Posterior cingulate gyrus (tissue), 11 donors: Measurements from ENCODE around the gene ZNF426.
A peak's percentile ranks its signal among the peaks of the same experiment; 100 is the strongest.
"Not testable (repeated sequence)": the region's sequence is repeated elsewhere in the genome, so short reads cannot be mapped to it uniquely, and the experiment has no call there.

Experiments used
- DNase-seq, 10 donors: peaks; one replicate each; pipeline versions ENCODE4 v3.0.0 to v3.0.0-alpha.2; 2020 to 2021; ENCODE audit warnings: mixed read lengths in 3 of 10
- intact Hi-C: fragments of 100-400 bp; cut with DNase I; formaldehyde crosslinking; loops from one replicate; pipeline ENCODE4 v1.15.1; 2023

The ZNF426 gene

DNA sequence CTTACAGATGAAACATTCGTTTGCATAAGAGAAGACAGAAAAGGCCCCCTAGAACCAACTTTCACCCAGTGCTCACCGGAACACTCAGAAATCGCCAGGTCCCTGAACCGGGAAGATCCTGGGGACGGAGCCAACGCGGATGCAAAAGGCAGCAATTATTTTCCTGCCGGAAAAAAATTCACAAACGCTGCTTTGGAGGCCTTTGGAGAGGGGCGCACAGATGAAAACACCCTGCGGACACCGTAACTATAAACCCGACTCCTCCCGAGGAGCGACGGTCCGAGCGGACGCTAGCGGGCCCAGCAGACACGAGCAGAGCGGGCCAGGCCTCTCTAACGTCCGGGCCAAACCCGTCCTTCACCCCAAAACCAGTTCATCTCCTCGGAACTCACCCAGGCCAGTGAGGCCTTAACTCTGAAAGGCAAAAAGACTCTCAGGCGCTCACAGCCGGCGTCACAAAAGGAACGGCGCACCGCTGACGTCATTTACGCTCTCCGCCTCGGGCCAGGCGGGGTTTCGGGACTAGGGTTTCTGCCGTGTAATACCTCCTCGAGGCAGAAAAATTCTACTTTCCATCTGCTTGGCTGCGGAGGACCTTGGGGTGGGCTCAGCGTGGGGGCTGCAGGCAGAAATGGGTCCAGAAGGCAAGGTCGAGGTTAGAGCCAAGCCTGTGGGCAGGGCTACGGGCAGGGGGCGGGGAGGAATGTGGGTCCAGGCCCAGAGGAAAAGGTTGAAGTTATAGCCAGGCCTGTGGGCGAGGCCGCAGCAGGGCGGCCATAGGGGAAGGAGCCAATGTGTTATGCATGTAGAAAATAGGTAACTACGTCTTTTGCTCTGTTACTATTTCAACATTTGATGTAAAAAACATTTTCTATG is at the start of gene ZNF426:
TSS of gene ZNF426 (minus strand) at position 463 of the 876 bp plus-strand sequence. CDS start 2,413 bp downstream, outside the sequence.
- intact Hi-C loops: no loop called here
- DNase-seq: peak; percentile 74 to 97 (median 84)

DNA sequence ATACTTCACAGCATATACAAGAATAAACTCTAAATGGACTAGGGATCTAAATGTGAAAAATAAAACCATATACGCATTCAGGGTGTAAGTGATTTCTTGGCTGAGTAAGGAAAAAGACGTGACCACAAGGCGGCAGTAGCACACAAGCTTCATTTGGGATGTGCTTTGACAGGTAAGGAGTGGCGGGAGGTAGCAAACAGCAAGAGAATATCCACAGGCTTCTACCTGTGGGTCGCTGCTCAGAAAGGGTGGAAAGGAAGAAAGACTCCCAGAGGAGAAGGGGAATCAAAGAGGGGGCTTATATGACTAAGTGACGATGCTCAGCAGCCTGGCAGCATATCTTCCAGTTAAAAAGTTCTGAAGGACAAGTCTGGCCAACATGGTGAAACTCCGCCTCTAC is 48.3 kb upstream of the ZNF426 start:
- intact Hi-C loops: no loop called here
- peak in 6 of 10 donors; percentile 15 to 66 (median 44) for DNase-seq

DNA sequence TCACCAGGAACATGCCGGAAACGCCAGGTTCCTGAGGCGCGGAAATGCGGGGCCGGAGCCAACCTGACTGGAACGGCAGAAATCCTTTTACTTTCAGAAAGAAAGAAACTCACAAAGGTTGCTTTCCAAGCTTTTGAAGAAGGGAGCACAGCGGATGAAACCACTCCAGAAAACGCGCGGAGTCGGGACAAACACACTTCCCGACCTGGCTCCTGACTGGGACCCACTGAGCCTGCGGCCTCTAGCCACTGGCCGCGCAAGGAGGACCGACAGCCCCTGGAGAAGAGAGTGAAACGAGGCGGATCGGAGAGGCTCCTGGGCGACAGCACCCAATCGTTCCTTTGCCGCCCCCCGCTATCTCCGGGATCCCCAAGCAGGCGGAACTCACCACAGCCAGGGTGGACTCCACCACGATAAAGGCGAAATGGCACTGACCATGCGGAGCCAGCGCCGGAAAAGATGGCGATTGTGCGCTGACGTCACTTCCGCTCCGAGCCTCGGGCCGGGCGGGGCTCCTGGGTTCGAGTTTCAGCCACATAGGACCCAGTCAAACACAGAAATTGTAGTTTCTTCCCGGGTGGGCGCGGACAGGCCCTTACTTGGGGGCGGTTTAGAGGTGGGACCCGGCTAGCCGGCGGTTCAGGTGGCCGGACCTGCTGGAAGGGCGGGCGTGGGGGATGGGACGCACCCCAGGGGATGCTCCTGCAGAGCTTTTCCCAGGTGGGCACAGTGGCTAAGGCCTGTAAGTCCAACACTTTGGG is 45.8 kb upstream of the ZNF426 start, which contains the start of gene ZNF121:
TSS of gene ZNF121 (minus strand) at position 432 of the 761 bp plus-strand sequence. CDS start 16,407 bp downstream, outside the sequence.
- DNase-seq: peak; percentile 80 to 98 (median 88)
- intact Hi-C loops: loop anchor here (2.0 kb wide), 1 partner anchor 37 kb away; the partner anchor contains the start of gene ZNF561

DNA sequence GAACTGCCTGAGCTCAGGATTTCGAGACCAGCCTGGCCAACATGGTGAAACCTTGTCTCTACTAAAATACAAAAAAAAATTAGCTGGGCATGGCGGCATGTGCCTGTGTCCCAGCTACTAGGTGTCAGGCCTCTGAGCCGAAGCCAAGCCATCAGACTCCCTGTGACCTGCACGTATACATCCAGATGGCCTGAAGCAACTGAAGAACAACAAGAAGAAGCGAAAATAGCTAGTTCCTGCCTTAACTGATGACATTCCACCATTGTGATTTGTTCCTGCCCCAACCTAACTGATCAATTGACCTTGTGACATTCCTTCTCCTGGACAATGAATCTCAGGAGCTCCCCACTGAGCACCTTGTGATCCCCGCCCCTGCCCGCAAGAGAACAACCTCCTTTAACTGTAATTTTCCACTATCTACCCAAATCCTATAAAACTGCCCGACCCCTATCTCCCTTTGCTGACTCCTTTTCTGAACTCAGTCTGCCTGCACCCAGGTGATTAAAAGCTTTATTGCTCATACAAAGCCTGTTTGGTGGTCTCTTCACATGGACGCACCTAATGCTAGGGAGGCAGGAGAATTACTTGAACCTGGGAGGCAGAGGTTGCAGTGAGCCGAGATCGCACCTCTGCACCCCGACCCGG is 43.8 kb upstream of the ZNF426 start:
- DNase-seq, intact Hi-C loops: not testable (repeated sequence)

DNA sequence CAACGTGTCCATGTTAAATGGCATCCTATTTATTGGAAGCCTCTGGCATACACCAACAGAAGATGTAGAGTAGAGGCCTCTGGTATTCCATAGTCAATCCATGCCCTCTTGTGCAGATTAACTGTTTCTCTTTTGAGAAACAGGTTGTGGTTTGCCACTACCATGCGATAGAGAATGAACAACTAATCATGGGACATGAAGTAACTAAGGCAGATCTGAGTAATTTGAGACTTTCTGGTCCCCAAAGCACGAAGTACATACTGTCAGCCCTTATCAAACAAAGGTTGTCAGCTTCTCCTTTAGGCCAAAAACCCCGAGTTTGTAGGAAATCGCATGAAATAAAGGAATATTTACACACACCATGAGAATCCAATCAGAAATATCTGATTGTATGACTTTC is 42.3 kb upstream of the ZNF426 start:
- intact Hi-C loops: no loop called here
- no peak for DNase-seq

DNA sequence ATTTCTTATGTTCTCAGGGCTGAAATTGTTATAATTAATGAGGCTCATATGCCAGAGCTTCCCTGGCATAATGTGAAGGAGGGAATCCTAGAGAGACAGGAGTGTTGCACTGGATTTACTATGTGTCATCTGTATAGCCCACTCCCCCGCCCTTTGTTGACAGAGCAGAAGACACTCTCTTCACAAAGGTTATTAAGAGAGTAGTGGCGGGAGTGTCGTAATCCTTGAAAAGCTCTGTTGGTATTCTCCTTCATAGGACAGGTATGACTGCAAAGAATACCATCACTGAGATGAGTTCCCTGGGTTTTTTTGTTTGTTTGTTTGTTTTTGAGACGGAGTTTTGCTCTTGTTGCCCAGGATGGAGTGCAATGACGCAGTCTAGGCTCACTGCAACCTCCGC is 31.8 kb upstream of the ZNF426 start:
- intact Hi-C loops: no loop called here
- DNase-seq: no peak

DNA sequence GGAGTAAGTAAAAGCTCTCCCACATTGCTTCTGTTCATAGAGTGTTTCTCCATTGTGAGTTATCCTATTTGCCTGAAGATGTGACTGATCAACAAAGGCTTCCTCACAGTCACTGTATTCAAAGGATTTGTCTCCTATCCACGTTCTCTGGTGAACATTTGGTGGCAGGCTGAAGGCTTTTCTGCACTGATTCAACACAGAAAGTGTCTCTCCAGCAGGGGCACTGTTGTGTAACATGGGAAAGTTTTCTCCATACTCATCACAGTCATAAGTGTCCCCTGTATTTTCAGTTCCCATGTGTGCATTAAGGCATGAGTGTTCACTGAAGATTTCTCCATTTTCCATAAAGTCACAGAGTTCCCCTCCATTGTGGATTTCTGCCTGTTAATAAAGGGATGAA is 28.3 kb upstream of the ZNF426 start:
- intact Hi-C loops: no loop called here
- DNase-seq: no peak

DNA sequence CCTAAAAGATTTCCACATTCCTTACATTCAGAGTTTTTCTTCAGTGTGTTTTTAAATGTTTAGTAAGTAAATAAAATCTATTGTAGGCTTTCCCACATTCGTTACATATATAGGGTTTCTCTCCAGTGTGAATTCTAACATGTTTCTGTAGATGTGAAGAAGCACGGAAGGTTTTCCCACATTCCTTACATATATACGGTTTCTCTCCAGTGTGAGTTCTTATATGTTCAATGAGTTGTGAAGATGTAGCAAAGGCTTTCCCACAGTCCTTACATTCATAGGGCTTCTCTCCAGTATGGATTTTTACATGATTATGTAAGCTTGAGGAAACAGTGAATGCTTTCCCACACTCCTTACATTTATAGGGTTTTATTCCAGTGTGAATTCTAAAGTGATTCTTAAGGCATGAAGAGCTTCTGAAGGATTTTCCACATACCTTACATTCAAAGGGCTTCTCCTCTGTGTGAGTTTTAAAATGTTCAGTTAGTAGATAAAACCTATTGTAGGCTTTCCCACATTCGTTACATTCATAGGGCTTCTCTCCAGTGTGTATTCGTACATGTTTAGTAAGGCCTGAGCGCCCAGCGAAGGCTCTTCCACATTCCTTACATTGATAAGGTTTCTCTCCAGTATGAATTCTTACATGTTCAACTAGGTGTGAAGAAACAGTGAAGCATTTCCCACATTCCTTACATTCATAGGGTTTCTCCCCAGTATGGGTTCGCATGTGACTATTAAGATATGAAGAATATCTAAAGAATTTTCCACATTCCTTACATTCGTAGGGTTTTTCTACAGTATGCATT is 27.7 kb upstream of the ZNF426 start:
- no peak for DNase-seq
- intact Hi-C loops: no loop called here

DNA sequence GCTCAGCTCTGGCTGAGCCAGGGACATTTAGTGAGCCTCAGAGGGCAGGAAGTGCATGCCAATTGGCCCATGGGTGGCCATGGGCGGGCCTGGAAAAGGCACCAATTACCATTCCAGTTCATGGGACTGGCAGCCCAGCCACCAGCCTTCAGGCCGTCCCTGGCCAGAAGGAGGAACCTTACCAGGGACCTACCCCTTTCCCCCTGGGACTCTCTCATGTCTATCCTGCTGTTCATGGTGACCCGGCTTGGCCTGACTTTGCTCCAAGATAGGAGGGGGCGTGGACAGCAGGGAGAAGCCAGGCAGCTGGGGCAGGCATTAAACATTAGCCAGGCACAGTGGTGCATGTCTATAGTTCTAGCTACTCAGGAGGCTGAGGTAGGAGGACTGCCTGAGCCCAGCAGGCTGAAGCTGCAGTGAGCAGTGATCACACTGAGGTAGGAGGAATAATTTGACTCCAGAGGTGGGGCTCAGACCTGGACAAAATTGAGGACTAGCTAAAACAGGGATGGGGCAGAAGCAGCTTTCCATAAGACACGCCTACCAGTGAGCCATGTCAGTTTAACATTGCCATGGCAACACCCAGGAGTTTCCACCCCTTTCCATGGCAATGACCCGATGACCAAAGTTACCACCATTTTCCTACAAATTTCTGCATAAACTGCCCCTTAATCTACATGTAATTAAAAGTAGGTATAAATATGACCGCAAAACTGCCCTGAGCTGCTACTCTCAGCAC is 14.3 kb upstream of the ZNF426 start:
- intact Hi-C loops: no loop called here

DNA sequence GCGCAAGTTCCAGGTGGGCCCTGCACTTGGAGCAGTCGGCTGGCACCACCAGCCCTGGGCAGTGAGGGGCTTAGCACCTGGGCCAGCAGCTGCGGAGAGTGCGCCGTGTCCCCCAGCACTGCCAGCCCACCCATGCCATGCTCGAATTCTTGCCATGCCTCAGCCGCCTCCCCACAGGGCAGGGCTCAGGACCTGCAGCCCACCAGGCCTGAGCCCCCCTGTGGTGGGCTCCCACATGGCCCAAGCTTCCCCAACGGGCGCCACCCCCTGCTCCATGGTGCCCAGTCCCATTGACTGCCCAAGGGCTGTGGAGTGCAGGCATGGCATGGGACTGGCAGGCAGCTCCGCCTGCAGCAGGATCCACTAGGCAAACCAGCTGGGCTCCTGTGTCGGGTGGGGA is 9.4 kb upstream of the ZNF426 start:
- intact Hi-C loops: no loop called here
- DNase-seq: peak in 2 of 10 donors; percentile 78 to 83

More for the DNA sequence above, 14.3 kb upstream of the ZNF426 start:
- DNase-seq: no peak

DNA sequence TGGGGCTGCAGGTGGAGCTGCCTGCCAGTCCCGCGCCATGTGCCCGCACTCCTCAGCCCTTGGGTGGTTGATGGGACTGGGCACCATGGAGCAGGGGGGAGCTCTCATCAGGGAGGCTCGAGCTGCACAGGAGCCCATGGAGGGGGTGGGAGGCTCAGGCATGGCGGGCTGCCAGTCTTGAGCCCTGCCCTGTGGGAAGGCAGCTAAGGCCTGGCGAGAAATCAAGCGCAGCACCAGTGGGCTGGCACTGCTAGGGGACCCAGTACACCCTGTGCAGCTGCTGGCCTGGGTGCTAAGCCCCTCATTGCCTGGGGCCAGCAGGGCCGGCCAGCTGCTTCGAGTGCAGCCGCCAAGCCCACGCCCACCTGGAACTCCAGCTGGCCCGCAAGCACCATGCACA is 2.8 kb upstream of the ZNF426 start:
- intact Hi-C loops: not testable (repeated sequence)

DNA sequence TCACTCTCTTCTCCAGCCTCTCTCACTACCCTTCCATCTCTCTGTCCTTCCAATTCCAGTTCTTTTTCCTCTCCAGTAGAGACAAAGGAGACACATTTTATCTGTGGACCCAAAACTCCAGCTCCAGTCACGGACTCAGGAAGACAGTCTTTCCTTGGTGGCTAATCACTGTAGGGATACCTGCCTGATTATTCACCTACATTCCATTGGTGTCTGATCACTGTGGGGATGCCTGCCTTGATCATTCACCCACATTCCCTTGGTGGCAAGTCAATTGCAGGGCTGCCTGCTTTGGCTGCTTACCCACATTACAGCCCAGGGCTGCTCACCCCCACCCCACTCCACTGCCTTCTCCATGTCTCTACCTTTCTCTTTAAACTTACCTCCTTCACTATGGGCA is 1.5 kb upstream of the ZNF426 start:
- DNase-seq, intact Hi-C loops: not testable (repeated sequence)

More for the DNA sequence above, 2.8 kb upstream of the ZNF426 start:
- DNase-seq: peak in 1 of 10 donors; percentile 77

DNA sequence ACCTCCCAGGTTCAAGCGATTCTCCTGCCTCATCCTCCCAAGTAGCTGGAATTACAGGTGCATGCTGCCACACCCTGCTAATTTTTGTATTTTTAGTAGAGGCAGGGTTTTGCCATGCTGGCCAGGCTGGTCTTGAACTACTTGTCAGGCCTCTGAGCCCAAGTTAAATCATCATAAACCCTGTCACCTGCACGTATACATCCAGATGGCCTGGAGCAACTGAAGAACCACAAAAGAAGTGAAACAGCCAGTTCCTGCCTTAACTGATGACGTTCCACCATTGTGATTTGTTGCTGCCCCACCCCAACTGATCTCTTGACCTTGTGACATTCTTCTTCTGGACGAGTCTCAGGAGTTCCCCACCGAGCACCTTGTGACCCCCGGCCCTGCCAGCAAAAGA is 756 bp upstream of the ZNF426 start:
- intact Hi-C loops, DNase-seq: not testable (repeated sequence)

DNA sequence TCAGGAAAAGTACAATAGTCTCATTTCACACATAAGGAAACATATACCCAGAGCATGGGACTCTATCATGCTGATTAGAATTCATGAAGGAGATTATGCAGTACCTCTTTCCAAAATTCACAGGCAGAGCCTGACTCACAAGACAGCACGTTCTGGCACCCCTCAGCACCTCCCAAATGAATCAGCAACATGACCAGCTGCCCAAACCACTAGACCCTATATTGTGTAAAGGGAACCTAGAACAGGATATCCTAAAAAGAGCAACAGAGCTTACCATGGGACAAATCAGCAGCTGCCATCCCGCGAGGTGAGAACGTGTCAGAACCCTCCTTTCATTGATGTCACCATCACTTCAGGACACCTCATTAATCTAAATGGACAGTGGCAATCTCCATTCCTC is 2.5 kb downstream of the ZNF426 start:
- intact Hi-C loops: no loop called here
- DNase-seq: no peak

DNA sequence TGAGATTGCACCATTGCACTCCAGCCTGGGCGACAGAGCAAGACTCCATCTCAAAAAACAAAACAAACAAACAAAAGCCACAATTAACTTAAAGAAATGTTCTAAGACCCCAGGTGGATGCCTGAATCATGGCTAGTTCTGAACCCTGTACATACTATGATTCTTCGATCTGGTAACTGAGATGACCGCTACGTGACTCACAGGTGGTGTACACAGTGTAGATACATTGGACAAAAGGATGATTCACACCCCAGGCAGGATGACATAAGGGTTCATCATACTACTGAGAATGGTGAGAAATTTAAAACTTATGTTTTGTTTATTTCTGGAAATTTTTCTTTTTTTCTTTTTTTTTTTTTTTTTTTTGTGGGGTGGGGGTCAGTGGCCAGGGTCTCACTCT is 6.5 kb downstream of the ZNF426 start:
- DNase-seq: no peak
- intact Hi-C loops: no loop called here

DNA sequence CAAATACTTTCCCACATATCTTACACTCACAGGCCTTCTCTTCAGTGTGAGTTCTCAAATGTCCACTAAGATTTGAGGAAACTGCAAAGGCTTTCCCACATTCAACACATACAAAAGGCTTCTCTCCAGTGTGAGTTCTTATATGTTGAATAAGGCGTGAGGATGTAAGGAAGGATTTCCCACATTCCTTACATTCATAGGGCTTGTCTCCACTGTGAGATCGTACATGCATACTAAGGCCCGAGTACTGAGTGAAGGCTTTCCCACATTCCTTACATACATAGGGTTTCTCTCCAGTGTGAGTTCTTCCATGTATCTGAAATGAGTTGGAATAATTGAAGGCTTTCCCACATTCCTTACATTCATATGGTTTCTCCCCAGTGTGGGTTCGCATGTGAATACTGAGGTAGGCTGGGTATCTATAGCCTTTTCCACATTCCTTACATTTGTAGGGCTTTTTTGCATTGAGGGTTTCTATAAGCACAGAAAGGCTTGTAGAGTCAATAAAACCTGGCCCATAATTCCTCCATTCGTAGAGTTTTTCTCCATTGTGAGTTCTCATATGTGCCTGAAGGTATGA is 9.6 kb downstream of the ZNF426 start:
- no peak for DNase-seq
- intact Hi-C loops: no loop called here

DNA sequence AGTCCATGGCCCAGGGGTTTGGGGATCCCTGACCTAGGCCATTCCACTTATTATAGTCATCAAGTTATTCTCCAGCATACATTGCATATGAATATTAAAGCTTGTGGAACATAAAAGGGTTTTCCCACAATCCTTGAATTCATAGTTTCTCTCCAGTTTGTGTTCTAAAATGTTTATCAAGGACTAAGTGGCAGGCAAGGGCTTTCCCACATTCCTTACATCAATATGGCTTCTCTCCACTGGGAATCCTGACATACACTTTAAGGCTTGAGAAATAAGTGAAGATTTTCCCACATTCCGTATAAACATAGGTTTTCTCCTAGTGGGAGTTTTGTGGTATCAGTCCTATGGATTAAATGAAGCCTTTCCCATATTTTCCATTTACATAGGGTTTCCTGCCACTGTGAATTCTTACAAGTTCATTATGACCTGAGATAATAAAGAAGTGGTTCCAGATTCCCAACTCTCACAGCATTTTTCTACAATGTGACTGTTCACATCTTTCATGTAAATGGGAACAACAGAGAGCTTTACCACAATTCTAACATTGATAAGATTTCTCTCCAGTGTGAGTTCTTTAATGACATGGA is 14.5 kb downstream of the ZNF426 start:
- no peak for DNase-seq
- intact Hi-C loops: no loop called here

DNA sequence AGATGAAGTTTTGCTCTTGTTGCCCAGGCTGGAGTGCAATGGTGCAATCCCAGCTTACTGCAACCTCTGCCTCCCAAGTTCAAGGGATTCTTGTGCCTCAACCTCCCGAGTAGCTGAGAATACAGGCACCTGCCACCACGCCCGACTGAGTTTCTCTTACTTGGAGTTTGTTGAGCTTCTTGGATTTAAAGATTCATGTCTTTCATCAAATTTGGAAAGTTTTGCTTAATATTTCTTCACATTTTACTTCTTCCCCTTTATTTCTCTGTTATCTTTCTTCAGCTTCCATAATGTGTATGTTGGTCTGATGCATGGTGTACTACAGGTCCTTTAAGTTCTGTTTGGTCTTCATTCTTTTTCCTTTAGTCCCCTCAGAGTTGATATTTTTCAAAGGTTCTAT is 31.2 kb downstream of the ZNF426 start:
- intact Hi-C loops: no loop called here
- no peak for DNase-seq

DNA sequence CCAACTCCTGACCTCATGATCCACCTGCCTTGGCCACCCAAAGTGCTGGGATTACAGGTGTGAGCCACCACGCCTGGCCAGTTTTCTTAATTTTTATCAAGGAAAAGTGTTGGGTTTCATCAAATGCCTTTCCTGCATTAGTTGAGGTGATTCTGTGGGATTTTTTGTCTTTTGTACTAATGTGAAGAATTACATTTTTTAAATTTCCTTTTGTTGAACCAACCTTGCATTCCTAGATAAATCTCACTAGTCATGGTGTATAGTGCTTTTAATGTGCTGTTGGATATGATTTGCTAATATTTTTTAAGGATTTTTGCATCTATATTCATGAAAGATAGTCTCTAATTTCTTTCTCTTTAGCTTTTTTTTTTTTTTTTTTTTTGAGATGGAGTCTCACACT is 37.6 kb downstream of the ZNF426 start:
- no peak for DNase-seq
- intact Hi-C loops: no loop called here
